ENCODE measurements around the gene LRP1B.

The LRP1B gene

GRCh38 chr2:141605163-141605562 is 525.7 kb downstream of the LRP1B start:
- Histone ChIP-seq H2AFZ (ENCODE audit: low read length) (no peak overlapping the region), H3K9me2 (replicated peaks; ENCODE audit: insufficient read depth, low read length) (no peaks in the 10 kb centered on the region), H3K4me3 (ENCODE audit: low read length) (no peak overlapping the region), H3K36me3 (replicated peaks; ENCODE audit: insufficient read depth, low read length) (no peaks in the 10 kb centered on the region), H3K9ac (ENCODE audit: low read length) (no peak overlapping the region), H3F3A (ENCODE audit: insufficient read depth, low read length) (no peaks in the 10 kb centered on the region), H3K9me3 (replicated peaks; ENCODE audit: insufficient read depth, low read length) (no peaks in the 10 kb centered on the region), H3K27me3 (replicated peaks; ENCODE audit: insufficient read depth, low read length) (no peaks in the 10 kb centered on the region), H3K4me1 (ENCODE audit: low read length) (no peaks in the 10 kb centered on the region), H3K4me2 (ENCODE audit: low read depth, low read length) (no peak overlapping the region), H3K27ac (ENCODE audit: low read length) (no peak overlapping the region), H3K79me2 (ENCODE audit: low read length) (no peaks in the 10 kb centered on the region), H4K20me1 (ENCODE audit: insufficient read depth, low read length) (no peaks in the 10 kb centered on the region)
- no peak for TF ChIP-seq CTCF (IDR thresholded peaks at IDR 0.05; ENCODE audit: low read length)
- no peak for TF ChIP-seq EZH2phosphoT487 (IDR thresholded peaks at IDR 0.05; ENCODE audit: low read length)
- TF ChIP-seq EZH2 (optimal IDR thresholded peaks at IDR 0.05; ENCODE audit: low read depth, low read length): no peak
- no peak for DNase-seq

GRCh38 chr2:141601511-141602152 is 529.2 kb downstream of the LRP1B start:
- Histone ChIP-seq H3K4me3 (ENCODE audit: low read length) (no peak overlapping the region), H3K9me2 (replicated peaks; ENCODE audit: insufficient read depth, low read length) (no peaks in the 10 kb centered on the region), H3K27me3 (replicated peaks; ENCODE audit: insufficient read depth, low read length) (no peaks in the 10 kb centered on the region), H3K4me2 (ENCODE audit: low read depth, low read length) (no peak overlapping the region), H3K9ac (ENCODE audit: low read length) (no peak overlapping the region), H2AFZ (ENCODE audit: low read length) (no peak overlapping the region), H4K20me1 (ENCODE audit: insufficient read depth, low read length) (no peaks in the 10 kb centered on the region), H3F3A (ENCODE audit: insufficient read depth, low read length) (no peaks in the 10 kb centered on the region), H3K79me2 (ENCODE audit: low read length) (no peaks in the 10 kb centered on the region), H3K4me1 (ENCODE audit: low read length) (no peaks in the 10 kb centered on the region), H3K36me3 (replicated peaks; ENCODE audit: insufficient read depth, low read length) (no peaks in the 10 kb centered on the region), H3K9me3 (replicated peaks; ENCODE audit: insufficient read depth, low read length) (no peaks in the 10 kb centered on the region), H3K27ac (ENCODE audit: low read length) (no peak overlapping the region)
- DNase-seq: no peak
- TF ChIP-seq EZH2phosphoT487 (IDR thresholded peaks at IDR 0.05; ENCODE audit: low read length) (no peak), CTCF (IDR thresholded peaks at IDR 0.05; ENCODE audit: low read length) (no peak), EZH2 (optimal IDR thresholded peaks at IDR 0.05; ENCODE audit: low read depth, low read length) (no peak)

- Histone ChIP-seq H4K20me1 (ENCODE audit: insufficient read depth, low read length) (no peaks in the 10 kb centered on the region), H3K4me3 (ENCODE audit: low read length) (no peak overlapping the region), H3K27me3 (replicated peaks; ENCODE audit: insufficient read depth, low read length) (no peaks in the 10 kb centered on the region), H3K9me3 (replicated peaks; ENCODE audit: insufficient read depth, low read length) (no peaks in the 10 kb centered on the region), H3F3A (ENCODE audit: insufficient read depth, low read length) (no peaks in the 10 kb centered on the region), H2AFZ (ENCODE audit: low read length) (no peak overlapping the region), H3K79me2 (ENCODE audit: low read length) (no peaks in the 10 kb centered on the region), H3K4me2 (ENCODE audit: low read depth, low read length) (no peak overlapping the region), H3K9ac (ENCODE audit: low read length) (no peak overlapping the region), H3K9me2 (replicated peaks; ENCODE audit: insufficient read depth, low read length) (no peaks in the 10 kb centered on the region), H3K4me1 (ENCODE audit: low read length) (no peaks in the 10 kb centered on the region), H3K27ac (ENCODE audit: low read length) (no peak overlapping the region), H3K36me3 (replicated peaks; ENCODE audit: insufficient read depth, low read length) (no peaks in the 10 kb centered on the region)
- TF ChIP-seq EZH2 (optimal IDR thresholded peaks at IDR 0.05; ENCODE audit: low read depth, low read length) (no peak), CTCF (IDR thresholded peaks at IDR 0.05; ENCODE audit: low read length) (no peak), EZH2phosphoT487 (IDR thresholded peaks at IDR 0.05; ENCODE audit: low read length) (no peak)
- no peak for DNase-seq
These were observed 531.1 kb downstream of the LRP1B start for GRCh38 chr2:141599721-141600120.
